B cell (primary cell): ENCODE data around the gene CCK.

ENCODE experiments used
- EZH2 ChIP-seq: IDR thresholded peaks from 2 replicates; pipeline ENCODE4 v1.6.1; 2012; ENCODE audit warnings: borderline replicate concordance, low read depth, mild to moderate bottlenecking, moderate library complexity, low read length; ENCODE audit not compliant: insufficient read depth, poor library complexity, severe bottlenecking
- TF ChIP-seq, protein P1 (sequence below): fragments of 200-600 bp; IDR thresholded peaks from one replicate; pipeline ENCODE4 v1.8.0; 2022; ENCODE audit warnings: antibody characterized with exemption, mild to moderate bottlenecking

GRCh38 chr3:42214565-42215283, 51.3 kb downstream of the CCK start:
- TF ChIP-seq, protein P1, sequence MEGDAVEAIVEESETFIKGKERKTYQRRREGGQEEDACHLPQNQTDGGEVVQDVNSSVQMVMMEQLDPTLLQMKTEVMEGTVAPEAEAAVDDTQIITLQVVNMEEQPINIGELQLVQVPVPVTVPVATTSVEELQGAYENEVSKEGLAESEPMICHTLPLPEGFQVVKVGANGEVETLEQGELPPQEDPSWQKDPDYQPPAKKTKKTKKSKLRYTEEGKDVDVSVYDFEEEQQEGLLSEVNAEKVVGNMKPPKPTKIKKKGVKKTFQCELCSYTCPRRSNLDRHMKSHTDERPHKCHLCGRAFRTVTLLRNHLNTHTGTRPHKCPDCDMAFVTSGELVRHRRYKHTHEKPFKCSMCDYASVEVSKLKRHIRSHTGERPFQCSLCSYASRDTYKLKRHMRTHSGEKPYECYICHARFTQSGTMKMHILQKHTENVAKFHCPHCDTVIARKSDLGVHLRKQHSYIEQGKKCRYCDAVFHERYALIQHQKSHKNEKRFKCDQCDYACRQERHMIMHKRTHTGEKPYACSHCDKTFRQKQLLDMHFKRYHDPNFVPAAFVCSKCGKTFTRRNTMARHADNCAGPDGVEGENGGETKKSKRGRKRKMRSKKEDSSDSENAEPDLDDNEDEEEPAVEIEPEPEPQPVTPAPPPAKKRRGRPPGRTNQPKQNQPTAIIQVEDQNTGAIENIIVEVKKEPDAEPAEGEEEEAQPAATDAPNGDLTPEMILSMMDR = no peak
- no peak for TF ChIP-seq EZH2
